GM12878 (cell line): Measurements from ENCODE around the gene UFSP2. TPM values are rescaled to one million over a fixed set of nuclear protein-coding genes. Genes with fewer than 3 reads are reported as not detected.
A peak's percentile ranks its signal among the peaks of the same experiment; 100 is the strongest.

Experiments used
- BACH1 ChIP-seq: fragments of 450-650 bp; IDR thresholded peaks from 2 replicates; pipeline ENCODE4 v1.6.1; 2017; ENCODE audit warnings: mild to moderate bottlenecking, borderline replicate concordance
- CHD1 ChIP-seq: IDR thresholded peaks from 2 replicates; pipeline ENCODE4 v1.6.1; 2012; ENCODE audit warnings: low read depth, low read length, improper control_type of control experiment
- CREB1 ChIP-seq: IDR thresholded peaks from 2 replicates; pipeline ENCODE4 v1.6.1; 2012; ENCODE audit warnings: low read depth, mild to moderate bottlenecking, inconsistent platforms
- CREM ChIP-seq: IDR thresholded peaks from 2 replicates; pipeline ENCODE4 v1.6.1; 2014; ENCODE audit warnings: antibody characterized with exemption, low read depth
- FOXM1 ChIP-seq: IDR thresholded peaks from 2 replicates; pipeline ENCODE4 v1.6.1; 2012; ENCODE audit warnings: low read depth, mild to moderate bottlenecking, inconsistent platforms, low read length, moderate library complexity
- IKZF1 ChIP-seq: fragments of 450-650 bp; conservative IDR thresholded peaks from 2 replicates; pipeline ENCODE4 v1.6.1; 2017; ENCODE audit warnings: antibody characterized with exemption, mild to moderate bottlenecking
- KDM1A ChIP-seq: fragments of 200-600 bp; sonication (generic); IDR thresholded peaks from 2 replicates; pipeline ENCODE4 v1.6.1; 2016; ENCODE audit warnings: borderline replicate concordance
- MEF2B ChIP-seq: fragments of 450-650 bp; IDR thresholded peaks from 2 replicates; pipeline ENCODE4 v1.6.1; 2018; ENCODE audit warnings: mild to moderate bottlenecking, moderate library complexity; ENCODE audit not compliant: partially characterized antibody, poor library complexity, severe bottlenecking
- MLLT1 ChIP-seq: fragments of 450-650 bp; IDR thresholded peaks from 2 replicates; pipeline ENCODE4 v1.6.1; 2016; ENCODE audit warnings: mild to moderate bottlenecking
- MTA3 ChIP-seq: IDR thresholded peaks from 2 replicates; pipeline ENCODE4 v1.6.1; 2012; ENCODE audit warnings: low read length, inconsistent platforms, borderline replicate concordance
- PRDM15 ChIP-seq: fragments of 450-650 bp; formaldehyde crosslinking; IDR thresholded peaks from 2 replicates; pipeline ENCODE4 v1.4.0; 2020; ENCODE audit warnings: mild to moderate bottlenecking, moderate library complexity
- RB1 ChIP-seq: fragments of 450-650 bp; formaldehyde crosslinking; IDR thresholded peaks from 2 replicates; pipeline ENCODE4 v1.6.1; 2017; ENCODE audit warnings: mild to moderate bottlenecking, borderline replicate concordance
- RBBP5 ChIP-seq: fragments of 200-600 bp; sonication (generic); conservative IDR thresholded peaks from 2 replicates; pipeline ENCODE4 v1.6.1; 2016
- RUNX3 ChIP-seq: IDR thresholded peaks from 2 replicates; pipeline ENCODE4 v1.6.1; 2012; ENCODE audit warnings: low read length, inconsistent platforms
- SPI1 ChIP-seq: IDR thresholded peaks from 2 replicates; pipeline ENCODE4 v1.6.1; 2011; ENCODE audit warnings: low read depth, mild to moderate bottlenecking, low read length, moderate library complexity, borderline replicate concordance; ENCODE audit not compliant: insufficient read depth
- SUPT20H ChIP-seq: IDR thresholded peaks from 2 replicates; pipeline ENCODE4 v1.6.1; 2011; ENCODE audit warnings: low read depth, mild to moderate bottlenecking, low read length, moderate library complexity, borderline replicate concordance; ENCODE audit not compliant: control insufficient read depth
- TBL1XR1 ChIP-seq: IDR thresholded peaks from 2 replicates; pipeline ENCODE4 v1.6.1; 2012; ENCODE audit warnings: low read depth, low read length, improper control_type of control experiment
- USF2 ChIP-seq: IDR thresholded peaks from 2 replicates; pipeline ENCODE4 v1.6.1; 2011; ENCODE audit warnings: low read depth, low read length, improper control_type of control experiment, borderline replicate concordance
- ZNF274 ChIP-seq: IDR thresholded peaks from one replicate; pipeline ENCODE4 v1.8.0; 2011; ENCODE audit not compliant: insufficient read length, insufficient read depth
- ZZZ3 ChIP-seq: IDR thresholded peaks from 2 replicates; pipeline ENCODE4 v1.6.1; 2011; ENCODE audit warnings: low read depth; ENCODE audit not compliant: control insufficient read depth, insufficient read length
- polyA plus RNA-seq, 11 experiments: library from polyadenylated mRNA; depleted of rRNA in 4 of 11; unstranded in 6 of 11; stranded (reverse) in 5 of 11; fragments of >200 nt; fragmentation: Nextera tagmentation in 4 of 11; fragmentation: Illumina TruSeq in 1 of 11; extraction: Ambion mirVana in 4 of 11; extraction: Trizol in 1 of 11; gene quantifications; 1 replicate in 1 of 11; 2 replicates in 10 of 11; pipeline versions ENCODE4 v1.2.1 to v1.2.3, GENCODE V29; 2011 to 2016; ENCODE audit warnings: inconsistent platforms in 2 of 11, missing spikeins in 2 of 11, low read depth in 1 of 11
- total RNA-seq, 4 experiments: library from RNA; depleted of rRNA in 3 of 4; stranded (reverse); fragments of >200 nt in 3 of 4; fragmentation: Illumina TruSeq in 1 of 4; extraction: Trizol in 1 of 4; gene quantifications; 2 replicates each; pipeline versions ENCODE4 v1.2.1 to v1.2.3, GENCODE V29; 2013 to 2021
- TF ChIP-seq, protein P1 (sequence below): fragments of 450-650 bp; IDR thresholded peaks from 2 replicates; pipeline ENCODE4 v1.6.1; 2017; ENCODE audit warnings: mild to moderate bottlenecking
- TF ChIP-seq, protein P2 (sequence below): IDR thresholded peaks from 2 replicates; pipeline ENCODE4 v1.6.1; 2012; ENCODE audit warnings: low read depth, low read length, improper control_type of control experiment

UFSP2 gene
- total and polyA plus RNA-seq, 10 of the 15 experiments (the other 5 are each of a cell fraction or from before 2014, with no cell fraction given), result 25.4 to 53.1 (median 37.7) TPM

DNA sequence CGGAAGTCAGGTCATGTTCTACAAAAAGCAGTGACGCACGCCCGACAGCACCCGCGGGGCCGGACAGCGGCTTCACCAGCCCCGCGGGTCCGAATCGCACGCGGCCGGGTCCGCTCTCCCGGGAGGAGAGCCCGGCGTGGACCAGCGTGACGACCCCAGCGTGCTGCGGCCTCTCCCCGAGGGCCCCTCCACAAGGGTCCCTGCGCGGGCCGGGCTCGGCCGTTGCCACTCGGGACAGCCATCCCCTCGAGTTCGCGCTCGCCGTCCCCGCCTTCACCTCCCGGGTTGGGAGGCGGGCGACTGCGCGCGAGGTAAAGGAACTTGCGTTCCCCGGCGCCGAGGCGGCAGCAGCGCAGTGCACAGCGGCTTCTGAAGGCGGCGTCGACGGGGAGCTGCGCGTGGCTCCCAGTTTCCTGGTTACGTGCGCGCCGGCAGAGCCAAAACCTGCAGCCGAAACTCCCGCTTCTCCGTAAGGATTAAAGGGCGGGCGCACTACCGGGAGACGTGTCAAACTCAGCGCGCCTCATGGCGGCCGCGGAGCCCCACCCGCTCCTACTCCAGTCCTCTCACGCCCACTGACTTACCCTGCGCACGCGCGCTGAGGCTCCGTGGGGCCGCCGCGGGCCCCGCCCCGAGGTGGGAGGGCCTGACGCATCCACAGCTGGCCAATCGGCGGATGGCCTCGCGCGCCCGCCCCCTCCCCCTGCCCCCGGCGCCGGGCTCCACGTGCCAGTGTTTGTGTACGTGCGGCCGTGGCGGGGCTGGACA, 29.6 kb downstream of the UFSP2 start (continued):
- TF ChIP-seq, protein P1, sequence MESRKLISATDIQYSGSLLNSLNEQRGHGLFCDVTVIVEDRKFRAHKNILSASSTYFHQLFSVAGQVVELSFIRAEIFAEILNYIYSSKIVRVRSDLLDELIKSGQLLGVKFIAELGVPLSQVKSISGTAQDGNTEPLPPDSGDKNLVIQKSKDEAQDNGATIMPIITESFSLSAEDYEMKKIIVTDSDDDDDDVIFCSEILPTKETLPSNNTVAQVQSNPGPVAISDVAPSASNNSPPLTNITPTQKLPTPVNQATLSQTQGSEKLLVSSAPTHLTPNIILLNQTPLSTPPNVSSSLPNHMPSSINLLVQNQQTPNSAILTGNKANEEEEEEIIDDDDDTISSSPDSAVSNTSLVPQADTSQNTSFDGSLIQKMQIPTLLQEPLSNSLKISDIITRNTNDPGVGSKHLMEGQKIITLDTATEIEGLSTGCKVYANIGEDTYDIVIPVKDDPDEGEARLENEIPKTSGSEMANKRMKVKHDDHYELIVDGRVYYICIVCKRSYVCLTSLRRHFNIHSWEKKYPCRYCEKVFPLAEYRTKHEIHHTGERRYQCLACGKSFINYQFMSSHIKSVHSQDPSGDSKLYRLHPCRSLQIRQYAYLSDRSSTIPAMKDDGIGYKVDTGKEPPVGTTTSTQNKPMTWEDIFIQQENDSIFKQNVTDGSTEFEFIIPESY, result 0 out of 2 replicates have a peak, but pooled peaks have one; percentile 20
- TF ChIP-seq MLLT1 (no peak), ZNF274 (no peak), CREB1 (peak; percentile 97), USF2 (no peak), SUPT20H (no peak), RUNX3 (no peak), FOXM1 (no peak), CREM (peak; percentile 97), KDM1A (no peak), SPI1 (no peak), PRDM15 (CRISPR knock-in tag) (no peak), CHD1 (no peak), RB1 (peak; percentile 96), MEF2B (peak; percentile 16), ZZZ3 (no peak), TBL1XR1 (no peak), IKZF1 (peak; percentile 99), BACH1 (peak; percentile 99), RBBP5 (no peak), MTA3 (no peak)
- TF ChIP-seq, protein P2, sequence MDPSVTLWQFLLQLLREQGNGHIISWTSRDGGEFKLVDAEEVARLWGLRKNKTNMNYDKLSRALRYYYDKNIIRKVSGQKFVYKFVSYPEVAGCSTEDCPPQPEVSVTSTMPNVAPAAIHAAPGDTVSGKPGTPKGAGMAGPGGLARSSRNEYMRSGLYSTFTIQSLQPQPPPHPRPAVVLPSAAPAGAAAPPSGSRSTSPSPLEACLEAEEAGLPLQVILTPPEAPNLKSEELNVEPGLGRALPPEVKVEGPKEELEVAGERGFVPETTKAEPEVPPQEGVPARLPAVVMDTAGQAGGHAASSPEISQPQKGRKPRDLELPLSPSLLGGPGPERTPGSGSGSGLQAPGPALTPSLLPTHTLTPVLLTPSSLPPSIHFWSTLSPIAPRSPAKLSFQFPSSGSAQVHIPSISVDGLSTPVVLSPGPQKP, result no peak
